HG03159 (cell line): ENCODE measurements around the gene WWC1.
"Not testable (repeated sequence)": the region's sequence is repeated elsewhere in the genome, so short reads cannot be mapped to it uniquely, and the experiment has no call there.

Experiments used
- ATAC-seq: cut with Tn5 transposase; IDR thresholded peaks from one replicate; pipeline ENCODE4 v1.9.1; 2021; ENCODE audit warnings: mild to moderate bottlenecking, moderate library complexity; ENCODE audit not compliant: unreplicated experiment

Gene WWC1

GRCh38 chr5:168285696-168286095 lies 5.7 kb upstream of the WWC1 start:
- ATAC-seq = no peak

GRCh38 chr5:168286386-168286785 lies 5.1 kb upstream of the WWC1 start:
- no peak for ATAC-seq

- not testable (repeated sequence) for ATAC-seq
Measured at GRCh38 chr5:168286863-168287262, 4.6 kb upstream of the WWC1 start.

- no peak for ATAC-seq
Measured at GRCh38 chr5:168287362-168287761, 4.1 kb upstream of the WWC1 start.

GRCh38 chr5:168288349-168289245 lies 2.8 kb upstream of the WWC1 start:
- no peak for ATAC-seq

- ATAC-seq = no peak
Measured at GRCh38 chr5:168290902-168291341, 523 bp upstream of the WWC1 start.

- ATAC-seq = peak; percentile 27
Measured at GRCh38 chr5:168291964-168292785, 730 bp downstream of the WWC1 start.

GRCh38 chr5:168292786-168293696 lies 1.6 kb downstream of the WWC1 start:
- ATAC-seq = no peak

GRCh38 chr5:168295574-168296201 lies 4.2 kb downstream of the WWC1 start:
- no peak for ATAC-seq

GRCh38 chr5:168296682-168297081 lies 5.2 kb downstream of the WWC1 start:
- no peak for ATAC-seq

- no peak for ATAC-seq
Measured at GRCh38 chr5:168298949-168299348, 7.5 kb downstream of the WWC1 start.

GRCh38 chr5:168299372-168299771 lies 7.9 kb downstream of the WWC1 start:
- no peak for ATAC-seq

GRCh38 chr5:168300326-168301182 lies 9.1 kb downstream of the WWC1 start:
- no peak for ATAC-seq

GRCh38 chr5:168301593-168302390 lies 10.3 kb downstream of the WWC1 start:
- no peak for ATAC-seq

- no peak for ATAC-seq
Measured at GRCh38 chr5:168302785-168303184, 11.3 kb downstream of the WWC1 start.

- ATAC-seq = no peak
Measured at GRCh38 chr5:168303393-168304025, 12.1 kb downstream of the WWC1 start.

- no peak for ATAC-seq
Measured at GRCh38 chr5:168304349-168304748, 12.9 kb downstream of the WWC1 start.

- ATAC-seq = no peak
Measured at GRCh38 chr5:168305281-168305680, 13.8 kb downstream of the WWC1 start.
